Activated naive CD4-positive, alpha-beta T cell treated with anti-CD3 and anti-CD28 coated beads, Interleukin-2, amount 50 U/mL, for 24 hours (primary cell): ENCODE data around the gene DMXL2.
"Not testable (repeated sequence)": the region's sequence is repeated elsewhere in the genome, so short reads cannot be mapped to it uniquely, and the experiment has no call there.

Experiments used
- H3K27ac Mint-ChIP-seq: one replicate; pipeline ENCODE4 v1.8.0; 2021; ENCODE audit warnings: mild to moderate bottlenecking, mixed read lengths
- H3K27me3 Mint-ChIP-seq: one replicate; pipeline ENCODE4 v1.8.0; 2021; ENCODE audit warnings: mixed read lengths
- H3K36me3 Mint-ChIP-seq: one replicate; pipeline ENCODE4 v1.8.0; 2021; ENCODE audit warnings: mixed read lengths
- H3K4me1 Mint-ChIP-seq: one replicate; pipeline ENCODE4 v1.8.0; 2021; ENCODE audit warnings: mixed read lengths
- H3K4me3 Mint-ChIP-seq: one replicate; pipeline ENCODE4 v1.8.0; 2021; ENCODE audit warnings: mild to moderate bottlenecking, mixed read lengths
- H3K9me3 Mint-ChIP-seq: one replicate; pipeline ENCODE4 v1.8.0; 2021; ENCODE audit warnings: mixed read lengths

The DMXL2 gene

DNA sequence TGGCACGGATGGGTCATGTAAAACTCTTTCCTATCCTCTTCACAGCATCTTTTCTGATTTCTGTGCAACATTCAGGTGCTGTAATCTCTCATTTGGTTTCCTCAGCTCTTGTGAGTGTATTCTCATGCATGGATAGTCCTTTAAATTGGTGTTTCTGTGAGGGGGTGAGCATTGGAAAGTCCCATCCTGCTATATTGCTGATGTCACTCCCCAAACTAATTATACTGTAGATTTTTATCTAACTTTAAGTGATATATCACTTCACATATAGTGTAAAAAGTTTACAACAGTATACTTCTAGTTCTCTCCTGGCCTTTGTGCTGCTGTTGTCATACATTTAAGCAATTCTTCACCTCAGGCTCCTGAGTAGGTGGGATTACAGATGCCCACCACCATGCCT is 178.5 kb downstream of the DMXL2 start:
- H3K27me3 Mint-ChIP-seq, result no peaks in the 10 kb centered on the region
- no peaks in the 10 kb centered on the region for H3K9me3 Mint-ChIP-seq
- no peak overlapping the region for H3K4me3 Mint-ChIP-seq
- no peaks in the 10 kb centered on the region for H3K4me1 Mint-ChIP-seq
- no peak overlapping the region for H3K27ac Mint-ChIP-seq
- H3K36me3 Mint-ChIP-seq, result no peaks in the 10 kb centered on the region

DNA sequence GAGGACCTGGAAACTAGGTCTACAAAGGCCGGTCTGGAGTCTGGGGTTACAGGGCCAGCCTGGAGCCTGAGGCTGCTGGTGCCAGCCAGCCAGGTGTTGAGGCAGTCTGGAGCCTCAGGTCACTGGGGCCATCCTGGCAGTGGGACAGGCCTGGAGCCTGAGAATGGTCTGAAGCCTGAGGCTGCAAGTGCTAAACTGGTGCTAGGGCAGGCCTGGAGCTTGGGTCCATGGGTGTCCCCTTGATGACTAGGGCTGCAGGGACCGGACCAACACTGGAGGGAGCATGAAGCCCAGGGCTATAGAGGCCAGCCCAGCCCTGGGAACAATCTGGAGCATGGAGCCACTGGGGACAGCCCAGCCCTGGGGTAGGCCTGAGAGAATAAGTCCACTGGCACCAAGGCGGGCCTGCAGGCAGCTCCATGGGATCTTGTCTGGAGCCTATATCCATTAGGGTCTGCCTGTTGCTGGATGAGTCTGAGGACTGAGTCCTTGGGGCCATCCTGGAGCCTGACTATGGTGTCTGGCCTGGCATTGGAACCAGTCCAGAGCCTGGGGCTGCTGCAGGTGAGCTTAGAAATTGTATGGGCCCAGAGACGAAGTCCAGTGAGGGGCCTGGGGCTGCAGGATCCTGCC is 179.2 kb downstream of the DMXL2 start:
- H3K27me3 Mint-ChIP-seq, result peaks cover 2% of the 10 kb centered on the region

DNA sequence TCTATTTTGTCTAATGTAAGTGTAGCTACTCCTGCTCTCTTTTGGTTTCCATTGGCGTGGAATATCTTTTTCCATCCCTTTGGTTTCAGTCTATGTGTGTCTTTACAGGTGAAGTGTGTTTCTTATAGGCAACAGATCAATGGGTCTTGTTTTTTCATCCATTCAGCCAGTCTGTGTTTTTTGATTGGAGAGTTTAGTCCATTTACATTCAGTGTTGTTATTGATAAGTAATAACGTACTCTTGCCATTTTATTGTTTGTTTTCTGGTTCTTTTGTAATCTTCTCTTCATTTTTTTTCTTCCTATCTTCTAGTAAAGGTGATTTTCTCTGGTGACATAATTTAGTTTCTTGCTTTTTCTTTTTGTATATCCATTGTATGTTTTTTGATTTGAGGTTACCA is 184.0 kb downstream of the DMXL2 start:
- Mint-ChIP-seq H3K36me3 (no peaks in the 10 kb centered on the region), H3K27me3 (peaks cover 4% of the 10 kb centered on the region), H3K9me3 (peaks cover 12% of the 10 kb centered on the region), H3K4me1 (no peaks in the 10 kb centered on the region), H3K27ac (no peak overlapping the region), H3K4me3 (no peak overlapping the region)

More for the DNA sequence above, 179.2 kb downstream of the DMXL2 start:
- Mint-ChIP-seq H3K4me1 (no peaks in the 10 kb centered on the region), H3K9me3 (peaks cover 6% of the 10 kb centered on the region), H3K36me3 (no peaks in the 10 kb centered on the region), H3K27ac (no peak overlapping the region), H3K4me3 (no peak overlapping the region)

DNA sequence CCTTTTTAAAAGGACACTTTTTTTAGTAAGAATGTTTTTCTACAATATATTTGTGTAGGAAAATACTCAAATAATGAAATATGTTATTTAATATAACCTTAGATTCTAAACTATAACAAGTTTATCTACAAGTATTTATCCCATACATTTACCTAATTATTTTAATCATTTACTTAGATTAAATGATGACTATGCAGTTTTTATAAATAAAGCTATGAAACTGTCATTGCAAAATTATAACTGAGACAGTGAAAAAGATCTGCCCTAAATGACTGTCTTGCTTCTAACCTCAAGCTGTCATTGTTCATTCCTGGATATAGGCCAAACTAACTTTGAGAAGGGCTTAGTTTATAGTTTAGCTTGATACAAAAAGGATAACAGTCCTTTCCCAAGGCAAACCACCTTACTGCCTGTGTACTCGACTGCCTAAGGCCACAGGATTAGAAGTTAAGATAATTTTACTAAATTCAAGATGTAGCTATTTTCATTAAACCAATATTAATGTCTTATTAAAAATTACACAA is 197.0 kb downstream of the DMXL2 start:
- H3K27me3 Mint-ChIP-seq, result peaks cover 2% of the 10 kb centered on the region
- H3K36me3 Mint-ChIP-seq, result no peaks in the 10 kb centered on the region
- H3K27ac Mint-ChIP-seq, result no peak overlapping the region
- no peak overlapping the region for H3K4me3 Mint-ChIP-seq
- H3K9me3 Mint-ChIP-seq, result no peaks in the 10 kb centered on the region
- no peaks in the 10 kb centered on the region for H3K4me1 Mint-ChIP-seq

DNA sequence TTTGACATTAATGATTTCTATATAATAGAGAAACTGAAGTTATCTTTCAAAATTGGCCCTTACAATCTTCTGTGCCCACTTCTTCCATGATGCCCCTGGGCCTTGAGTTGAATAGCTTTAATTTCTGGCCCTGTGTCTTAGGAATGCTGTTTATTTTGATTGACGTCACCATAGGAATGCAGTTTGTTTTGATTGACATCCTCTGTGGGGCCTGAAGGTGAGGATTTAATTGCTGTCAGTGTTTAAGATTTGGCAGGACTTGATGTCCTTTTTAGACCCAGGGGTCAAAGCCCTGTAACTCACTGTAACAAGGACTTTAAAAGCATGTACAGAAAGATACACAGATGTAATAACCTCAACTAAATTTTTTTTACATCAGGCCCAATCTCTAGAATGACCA is 197.8 kb downstream of the DMXL2 start:
- Mint-ChIP-seq H3K4me3 (no peak overlapping the region), H3K4me1 (no peaks in the 10 kb centered on the region), H3K27me3 (peaks cover 2% of the 10 kb centered on the region), H3K27ac (no peak overlapping the region), H3K36me3 (no peaks in the 10 kb centered on the region), H3K9me3 (no peaks in the 10 kb centered on the region)

DNA sequence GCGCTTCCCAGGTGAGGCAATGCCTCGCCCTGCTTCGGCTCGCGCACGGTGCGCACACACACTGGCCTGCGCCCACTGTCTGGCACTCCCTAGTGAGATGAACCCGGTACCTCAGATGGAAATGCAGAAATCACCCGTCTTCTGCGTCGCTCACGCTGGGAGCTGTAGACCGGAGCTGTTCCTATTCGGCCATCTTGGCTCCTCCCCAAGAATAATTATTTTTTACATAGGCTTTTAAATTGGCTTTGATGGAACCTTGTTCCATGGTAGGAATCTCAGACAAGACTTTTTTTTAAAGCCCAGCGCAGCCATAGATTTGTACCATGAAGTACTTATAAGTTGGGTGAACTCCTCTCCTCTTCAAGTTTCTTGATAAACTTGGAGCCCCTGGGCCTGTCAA is 199.5 kb downstream of the DMXL2 start:
- H3K27me3 Mint-ChIP-seq, H3K4me1 Mint-ChIP-seq, H3K27ac Mint-ChIP-seq, H3K4me3 Mint-ChIP-seq, H3K9me3 Mint-ChIP-seq, H3K36me3 Mint-ChIP-seq: not testable (repeated sequence)

DNA sequence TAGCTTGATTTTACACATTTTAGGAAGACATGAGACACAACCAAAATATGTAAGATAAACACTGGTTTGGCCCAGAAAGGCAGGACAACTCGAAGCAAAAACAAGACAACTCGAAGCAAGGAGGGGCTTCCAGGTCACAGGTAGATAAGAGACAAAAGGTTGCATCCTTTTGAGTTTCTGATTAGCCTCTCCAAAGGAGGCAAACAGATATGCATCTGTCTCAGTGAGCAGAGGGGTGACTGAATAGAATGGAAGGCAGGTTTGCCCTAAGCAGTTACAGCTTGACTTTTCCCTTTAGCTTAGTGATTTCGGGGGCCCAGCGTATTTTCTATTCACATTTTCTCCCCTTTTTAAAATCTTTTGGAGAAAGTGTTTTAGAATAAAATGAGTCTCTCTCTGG is 206.4 kb downstream of the DMXL2 start:
- H3K4me3 Mint-ChIP-seq, result no peak overlapping the region
- no peaks in the 10 kb centered on the region for H3K36me3 Mint-ChIP-seq
- H3K27ac Mint-ChIP-seq, result no peak overlapping the region
- no peaks in the 10 kb centered on the region for H3K4me1 Mint-ChIP-seq
- H3K9me3 Mint-ChIP-seq, result no peaks in the 10 kb centered on the region
- peaks cover 2% of the 10 kb centered on the region for H3K27me3 Mint-ChIP-seq

DNA sequence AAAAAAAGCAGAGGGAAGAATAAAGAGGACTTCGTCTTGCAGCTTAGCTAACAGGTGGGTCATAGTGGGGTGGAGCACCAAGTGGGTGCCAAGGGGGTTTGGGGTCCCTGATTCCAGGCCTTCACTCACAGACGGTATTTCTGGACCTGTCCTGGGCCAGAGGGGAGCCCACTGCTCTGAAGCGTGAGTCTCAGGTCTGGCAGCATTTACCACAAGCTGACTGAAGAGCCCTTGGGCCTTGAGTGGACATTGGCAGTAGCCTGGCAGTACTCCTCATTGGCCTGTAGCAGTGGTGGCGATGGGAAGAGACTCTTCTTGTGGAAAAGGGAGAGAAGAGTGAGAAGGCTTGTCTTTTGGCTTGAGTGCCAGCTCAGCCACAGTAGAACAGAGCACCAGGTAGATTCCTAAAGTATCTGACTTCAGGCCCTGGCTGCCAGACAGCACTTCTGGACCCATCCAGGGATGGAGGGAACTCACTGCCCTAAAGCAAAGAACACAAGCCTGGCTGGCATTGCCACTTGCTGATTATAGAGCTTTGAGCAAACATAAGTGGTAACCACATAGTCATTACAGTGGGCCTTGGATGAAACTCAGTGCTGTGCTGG is 208.2 kb downstream of the DMXL2 start:
- no peaks in the 10 kb centered on the region for H3K9me3 Mint-ChIP-seq
- H3K4me3 Mint-ChIP-seq, result no peak overlapping the region
- H3K27ac Mint-ChIP-seq, result no peak overlapping the region
- H3K4me1 Mint-ChIP-seq, result no peaks in the 10 kb centered on the region
- no peaks in the 10 kb centered on the region for H3K36me3 Mint-ChIP-seq
- H3K27me3 Mint-ChIP-seq, result peaks cover 5% of the 10 kb centered on the region

DNA sequence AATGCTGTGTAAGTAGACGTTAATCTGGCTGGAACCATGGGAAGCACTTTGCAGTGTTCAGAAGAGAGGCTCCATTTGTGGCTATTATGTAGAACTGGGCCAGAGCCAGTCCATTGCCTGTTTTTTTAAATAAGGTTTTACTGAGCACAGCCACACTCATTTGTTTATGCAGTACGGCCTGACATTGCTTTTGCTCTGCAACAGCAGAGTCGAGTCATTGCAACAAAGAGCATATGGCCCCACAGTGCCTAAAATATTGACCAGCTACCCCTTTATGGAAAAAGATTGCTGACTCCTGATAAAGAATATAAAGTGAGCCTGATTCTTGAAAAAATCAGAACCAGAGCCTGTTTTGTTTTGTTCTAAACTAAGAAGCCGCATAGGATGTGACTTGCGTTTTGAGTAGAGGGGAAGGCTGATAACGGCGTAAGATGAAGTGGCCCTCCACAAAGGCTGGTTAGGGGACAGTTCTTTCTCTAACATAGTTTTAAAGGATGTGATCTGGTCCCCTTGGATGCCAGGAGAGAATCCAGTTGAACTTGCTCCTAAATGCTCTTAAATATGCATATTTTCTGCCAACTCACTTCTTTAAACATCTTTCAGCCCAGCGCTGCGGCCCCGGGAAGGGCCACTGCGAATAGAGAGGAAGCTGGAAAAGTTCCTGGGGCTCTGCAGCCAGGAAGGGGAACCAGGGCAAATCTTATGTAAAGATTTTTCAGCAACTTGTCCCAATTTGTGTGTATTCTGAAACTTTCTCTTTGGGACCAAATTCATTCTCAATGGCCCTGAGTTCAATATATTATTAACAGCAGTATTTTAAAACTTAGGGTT is 216.7 kb downstream of the DMXL2 start:
- no peak overlapping the region for H3K4me3 Mint-ChIP-seq
- peaks cover 11% of the 10 kb centered on the region for H3K27me3 Mint-ChIP-seq
- no peaks in the 10 kb centered on the region for H3K9me3 Mint-ChIP-seq
- H3K4me1 Mint-ChIP-seq, result no peaks in the 10 kb centered on the region
- no peaks in the 10 kb centered on the region for H3K36me3 Mint-ChIP-seq
- H3K27ac Mint-ChIP-seq, result no peak overlapping the region

DNA sequence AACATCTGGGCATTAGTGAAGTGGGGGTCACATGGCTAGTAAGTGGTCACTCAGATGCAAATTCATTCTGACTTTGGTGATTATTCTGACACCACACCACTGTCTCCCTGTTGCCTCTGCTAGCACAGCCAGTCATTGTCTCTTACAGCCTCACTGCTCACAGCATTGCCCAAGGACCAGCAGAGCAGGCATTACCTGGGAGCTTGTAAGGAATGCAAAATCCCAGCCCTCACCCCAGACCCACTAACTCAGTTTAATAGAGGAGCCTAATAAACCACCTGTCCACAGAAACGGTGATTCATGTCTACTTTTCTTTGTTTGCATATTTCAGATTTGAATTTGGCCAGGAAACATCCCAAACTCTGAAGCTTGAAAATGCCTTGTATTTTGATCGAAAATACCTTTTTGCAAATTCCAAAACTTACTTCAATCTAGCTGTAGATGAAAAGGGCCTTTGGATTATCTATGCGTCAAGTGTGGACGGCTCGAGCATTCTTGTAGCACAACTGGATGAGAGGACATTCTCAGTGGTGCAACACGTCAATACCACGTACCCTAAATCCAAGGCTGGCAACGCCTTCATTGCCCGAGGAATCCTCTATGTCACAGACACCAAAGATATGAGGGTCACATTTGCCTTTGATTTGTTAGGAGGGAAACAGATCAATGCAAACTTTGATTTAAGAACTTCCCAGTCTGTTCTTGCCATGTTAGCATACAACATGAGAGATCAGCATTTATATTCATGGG is 218.4 kb downstream of the DMXL2 start:
- Mint-ChIP-seq H3K9me3 (no peaks in the 10 kb centered on the region), H3K27me3 (peaks cover 9% of the 10 kb centered on the region), H3K27ac (no peak overlapping the region), H3K4me1 (no peaks in the 10 kb centered on the region), H3K4me3 (no peak overlapping the region), H3K36me3 (no peaks in the 10 kb centered on the region)

DNA sequence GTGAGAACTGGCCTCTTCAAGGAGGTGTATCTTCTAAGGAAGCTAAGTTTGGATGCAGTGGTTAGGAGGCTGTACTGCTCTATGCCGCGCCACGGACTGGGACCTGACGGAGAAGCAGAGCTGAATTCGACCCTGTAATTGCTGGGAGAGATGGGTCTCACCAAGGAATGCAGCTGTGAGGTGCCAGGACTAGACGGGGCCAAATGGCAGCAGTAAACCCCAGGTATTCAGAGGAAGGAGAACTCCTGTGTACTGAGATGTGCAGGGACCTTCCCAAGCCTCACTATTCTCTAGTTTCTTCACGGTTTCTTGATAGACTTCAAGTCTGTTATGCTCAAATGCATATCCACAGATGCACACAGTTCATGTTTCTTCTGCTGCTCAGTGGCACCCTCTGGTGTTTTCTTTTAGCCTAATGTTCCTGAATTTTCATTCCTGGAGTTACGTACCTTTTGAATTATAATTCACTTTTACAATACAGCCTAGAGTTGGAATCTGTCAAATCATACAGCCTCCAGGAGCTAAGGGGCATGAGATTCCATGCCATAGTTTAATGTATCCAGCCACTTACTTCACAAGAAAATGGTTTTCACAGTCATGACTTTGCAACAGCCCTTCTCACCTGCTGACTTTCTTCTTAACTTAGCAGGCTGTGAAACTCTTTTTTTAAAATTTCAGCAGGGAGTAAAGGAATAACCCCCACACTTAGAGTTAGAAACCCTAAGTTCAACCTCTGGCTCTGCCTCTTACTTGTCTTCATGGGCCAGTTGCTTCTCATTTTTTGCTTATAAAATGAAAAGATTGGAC is 219.3 kb downstream of the DMXL2 start:
- H3K9me3 Mint-ChIP-seq, result no peaks in the 10 kb centered on the region
- no peaks in the 10 kb centered on the region for H3K4me1 Mint-ChIP-seq
- no peaks in the 10 kb centered on the region for H3K36me3 Mint-ChIP-seq
- H3K4me3 Mint-ChIP-seq, result no peak overlapping the region
- no peak overlapping the region for H3K27ac Mint-ChIP-seq
- H3K27me3 Mint-ChIP-seq, result peaks cover 9% of the 10 kb centered on the region

DNA sequence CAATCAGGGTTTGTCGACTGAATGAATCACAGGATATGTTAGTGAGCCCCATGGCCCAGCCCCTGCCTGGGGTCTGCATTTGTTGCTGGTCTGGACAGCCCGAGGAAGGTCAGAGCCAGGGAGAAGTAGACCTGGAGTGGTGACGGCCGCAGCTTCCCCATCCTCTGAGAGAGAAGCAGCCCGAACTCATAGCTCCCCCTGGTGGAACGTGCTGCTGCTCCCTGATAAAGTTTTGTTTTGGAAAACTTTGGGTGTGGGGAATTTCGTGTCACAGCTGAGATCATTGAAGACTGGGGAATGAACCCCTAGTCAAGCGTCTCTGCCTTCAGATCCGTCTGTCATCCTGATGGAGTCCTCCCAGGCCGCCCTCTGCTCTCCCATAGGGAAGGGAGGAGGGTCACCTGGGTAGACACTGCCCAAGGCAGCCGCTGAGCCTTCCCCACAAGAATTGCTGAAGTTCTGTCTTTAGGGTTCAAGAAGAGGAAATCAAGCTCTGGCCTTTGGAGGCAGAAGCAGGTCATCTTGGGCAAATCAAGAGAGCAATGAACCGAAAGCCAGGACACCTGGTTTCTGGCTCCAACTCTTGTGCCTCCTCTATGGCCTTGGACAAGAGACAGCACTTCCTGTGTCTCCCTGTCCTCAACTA is 220.6 kb downstream of the DMXL2 start:
- no peak overlapping the region for H3K4me3 Mint-ChIP-seq
- H3K36me3 Mint-ChIP-seq, result no peaks in the 10 kb centered on the region
- H3K27me3 Mint-ChIP-seq, result peaks cover 9% of the 10 kb centered on the region
- no peaks in the 10 kb centered on the region for H3K4me1 Mint-ChIP-seq
- H3K9me3 Mint-ChIP-seq, result no peaks in the 10 kb centered on the region
- H3K27ac Mint-ChIP-seq, result no peak overlapping the region

DNA sequence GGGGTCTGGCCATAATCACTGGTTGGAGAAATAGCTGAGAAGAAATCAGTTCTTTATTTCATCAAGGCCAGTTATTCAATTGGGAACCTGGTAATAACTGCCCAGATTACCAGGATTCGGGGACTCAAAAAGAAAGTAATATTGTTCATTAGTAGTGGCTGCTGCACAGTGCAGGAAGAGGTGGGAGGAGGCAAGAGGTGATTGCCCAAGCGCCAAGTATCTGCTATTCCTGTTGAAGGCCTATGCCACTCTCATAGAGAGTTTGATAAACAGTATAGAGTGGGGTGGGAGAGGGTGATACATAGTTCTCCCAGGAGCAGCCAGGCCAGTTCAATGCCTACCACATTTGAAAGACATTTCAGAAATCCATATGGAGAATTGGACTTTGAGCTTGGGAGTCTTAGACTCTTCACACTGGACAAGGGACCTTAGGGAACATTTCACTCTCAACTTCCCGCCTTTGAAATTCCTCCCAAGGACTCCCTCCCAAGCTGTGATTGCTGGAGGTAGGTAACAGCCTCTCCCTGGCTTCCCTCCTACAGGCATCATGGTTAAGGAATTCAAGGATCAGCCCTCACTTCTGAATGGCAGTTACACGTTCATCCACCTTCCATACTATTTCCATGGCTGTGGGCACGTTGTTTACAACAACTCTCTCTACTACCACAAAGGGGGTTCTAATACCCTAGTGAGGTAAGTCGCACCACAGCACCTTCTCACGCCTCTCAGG is 221.4 kb downstream of the DMXL2 start:
- Mint-ChIP-seq H3K27ac (no peak overlapping the region), H3K9me3 (no peaks in the 10 kb centered on the region), H3K4me1 (no peaks in the 10 kb centered on the region), H3K36me3 (no peaks in the 10 kb centered on the region), H3K27me3 (peaks cover 9% of the 10 kb centered on the region), H3K4me3 (no peak overlapping the region)

DNA sequence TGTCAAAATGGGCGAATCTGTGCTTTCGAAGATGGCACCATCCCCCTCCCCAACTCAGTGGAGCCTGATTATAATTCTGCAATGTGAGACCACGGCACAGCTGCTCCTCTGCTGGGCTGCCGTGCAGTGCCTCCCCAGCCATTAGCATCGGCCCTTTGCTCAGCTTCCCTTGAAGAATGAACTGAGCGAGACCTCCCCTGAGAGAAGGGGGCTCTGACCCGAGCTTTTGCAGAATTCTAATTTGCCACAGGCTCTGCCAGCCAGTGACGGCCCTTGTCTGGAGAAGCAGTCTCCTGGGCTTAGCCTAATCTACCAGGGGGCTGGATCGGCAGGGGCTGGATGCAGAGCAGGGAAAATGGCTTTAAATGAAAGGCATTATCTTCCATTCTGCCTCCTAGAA is 223.9 kb downstream of the DMXL2 start:
- H3K27ac Mint-ChIP-seq, result no peak overlapping the region
- no peaks in the 10 kb centered on the region for H3K36me3 Mint-ChIP-seq
- no peaks in the 10 kb centered on the region for H3K4me1 Mint-ChIP-seq
- no peaks in the 10 kb centered on the region for H3K27me3 Mint-ChIP-seq
- H3K4me3 Mint-ChIP-seq, result no peak overlapping the region
- no peaks in the 10 kb centered on the region for H3K9me3 Mint-ChIP-seq
